SK-N-MC (cell line): ENCODE results near the gene ITPR2.

ENCODE experiments used
- DNase-seq: peaks from one replicate; pipeline ENCODE4 v3.0.0-alpha.2; 2011; ENCODE audit warnings: low read depth, low spot score
- H3K27ac ChIP-seq: fragments of 200-600 bp; sonication (generic); 2 replicates; pipeline ENCODE4 v1.5.1; 2016; ENCODE audit warnings: mixed run types
- H3K36me3 ChIP-seq: fragments of 200-600 bp; sonication (generic); 2 replicates; pipeline ENCODE4 v1.6.1; 2017; ENCODE audit warnings: antibody characterized with exemption, low read length, mixed read lengths; ENCODE audit not compliant: insufficient read depth
- H3K4me3 ChIP-seq: fragments of 200-600 bp; sonication (generic); 2 replicates; pipeline ENCODE4 v1.5.1; 2016
- H3K9ac ChIP-seq: fragments of 200-600 bp; sonication (generic); 2 replicates; pipeline ENCODE4 v1.8.0; 2017; ENCODE audit warnings: mixed run types, mixed read lengths; ENCODE audit not compliant: insufficient read length
- H3K9me3 ChIP-seq: fragments of 200-600 bp; sonication (generic); 2 replicates; pipeline ENCODE4 v1.6.1; 2017; ENCODE audit warnings: low read depth, mild to moderate bottlenecking, antibody characterized with exemption, low read length, moderate library complexity, mixed read lengths
- EZH2 ChIP-seq: fragments of 200-600 bp; sonication (generic); IDR thresholded peaks from one replicate; pipeline ENCODE4 v1.6.1; 2017; ENCODE audit warnings: antibody characterized with exemption
- FOXP2 ChIP-seq: optimal IDR thresholded peaks from 2 replicates; pipeline ENCODE3; 2011; ENCODE audit warnings: mild to moderate bottlenecking, moderate library complexity; ENCODE audit not compliant: insufficient read depth; ENCODE audit errors: extremely low read length, control extremely low read depth
- POLR2AphosphoS5 ChIP-seq: IDR thresholded peaks from 2 replicates; pipeline ENCODE4 v1.6.1; 2012; ENCODE audit warnings: mild to moderate bottlenecking, low read depth, low read length, borderline replicate concordance

Gene ITPR2

DNA sequence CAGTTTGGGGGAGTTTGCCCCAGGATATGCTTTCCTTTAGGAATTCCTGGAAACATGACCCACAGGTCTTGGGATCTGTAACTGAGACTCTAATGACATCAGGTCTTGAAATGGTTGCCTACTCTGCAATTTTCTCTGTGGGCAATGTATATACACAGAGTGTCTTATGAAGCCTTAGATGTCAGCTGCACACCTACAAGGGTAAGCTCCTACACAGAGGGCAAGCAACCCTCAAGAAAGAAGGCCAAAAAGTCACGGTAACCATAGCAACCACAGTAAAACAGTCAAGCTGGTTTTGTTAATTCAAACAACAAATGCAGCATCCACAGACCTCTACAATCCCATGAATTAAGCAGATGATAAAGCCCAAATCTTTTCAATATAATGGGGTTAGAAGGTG lies 344.6 kb downstream of the ITPR2 start:
- H3K9me3 ChIP-seq, result no peaks in the 10 kb centered on the region
- no peak for TF ChIP-seq EZH2
- no peak for TF ChIP-seq POLR2AphosphoS5
- no peak for TF ChIP-seq FOXP2
- no peaks in the 10 kb centered on the region for H3K36me3 ChIP-seq
- H3K4me3 ChIP-seq, result no peak overlapping the region
- H3K9ac ChIP-seq, result no peak overlapping the region
- H3K27ac ChIP-seq, result no peak overlapping the region
- no peak for DNase-seq

DNA sequence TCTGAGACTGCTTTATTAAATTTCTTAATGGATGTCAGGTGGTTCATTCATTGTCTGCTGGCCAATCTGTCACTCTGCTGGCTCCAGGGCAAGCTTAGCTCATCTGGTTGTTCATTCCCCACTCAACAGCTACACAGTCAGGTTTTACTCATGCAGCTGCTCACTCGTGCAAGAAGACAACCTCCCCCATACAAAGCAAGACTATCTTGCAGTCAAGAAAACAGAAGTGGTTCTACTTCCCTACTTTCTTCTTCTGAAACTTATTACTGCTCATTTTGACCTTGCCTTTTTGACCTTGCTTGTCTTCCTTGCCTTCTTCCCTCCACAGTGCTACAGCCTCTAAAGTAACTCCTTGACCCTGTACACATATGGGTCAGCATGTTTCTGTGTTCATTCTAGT lies 359.7 kb downstream of the ITPR2 start:
- Histone ChIP-seq H3K36me3 (no peaks in the 10 kb centered on the region), H3K9ac (no peak overlapping the region), H3K4me3 (no peak overlapping the region), H3K27ac (no peak overlapping the region), H3K9me3 (no peaks in the 10 kb centered on the region)
- no peak for TF ChIP-seq EZH2
- TF ChIP-seq POLR2AphosphoS5, result no peak
- TF ChIP-seq FOXP2, result no peak
- DNase-seq, result no peak

GRCh38 chr12:26471560-26471959 lies 361.4 kb downstream of the ITPR2 start:
- Histone ChIP-seq H3K27ac (no peak overlapping the region), H3K4me3 (no peak overlapping the region), H3K9me3 (no peaks in the 10 kb centered on the region), H3K9ac (no peak overlapping the region), H3K36me3 (no peaks in the 10 kb centered on the region)
- TF ChIP-seq POLR2AphosphoS5 (no peak), FOXP2 (no peak), EZH2 (no peak)
- DNase-seq, result no peak

DNA sequence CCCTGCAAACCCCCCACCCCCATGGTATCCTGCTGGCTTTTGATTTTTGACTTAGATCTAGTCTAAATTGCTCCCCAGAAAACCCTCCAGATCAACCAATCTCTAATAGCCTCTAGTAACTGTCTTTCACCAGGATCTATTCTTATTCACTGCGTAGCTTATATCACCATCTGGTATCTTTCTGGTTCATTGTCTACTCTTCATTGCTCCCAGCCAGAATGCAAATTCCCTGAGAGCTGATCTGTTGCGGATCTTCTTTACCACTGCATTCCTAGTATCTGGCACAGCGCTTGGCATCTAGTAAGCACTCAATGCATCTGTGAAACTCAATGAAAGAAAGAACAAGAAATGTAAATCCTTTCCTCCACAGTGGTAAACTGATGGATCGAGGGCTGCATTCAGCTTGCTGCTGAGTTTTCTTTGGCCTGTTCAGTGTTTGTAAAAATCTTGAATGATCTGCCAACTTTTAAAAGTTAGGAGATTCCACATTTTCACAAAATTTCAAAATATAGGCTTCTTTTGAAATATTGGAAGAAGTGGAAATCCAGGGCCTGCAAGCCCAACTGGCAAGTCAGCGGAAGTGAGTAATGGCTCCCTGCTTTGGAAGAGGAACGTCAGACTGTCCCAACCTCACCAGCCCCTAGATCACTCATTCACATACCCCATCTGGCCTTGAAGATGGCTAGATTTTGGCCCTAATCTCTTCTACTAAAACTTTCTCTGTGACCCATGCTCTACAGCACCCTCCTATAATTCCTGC lies 363.4 kb downstream of the ITPR2 start:
- Histone ChIP-seq H3K36me3 (no peaks in the 10 kb centered on the region), H3K9me3 (no peaks in the 10 kb centered on the region), H3K9ac (no peak overlapping the region), H3K27ac (no peak overlapping the region), H3K4me3 (no peak overlapping the region)
- DNase-seq, result no peak
- TF ChIP-seq EZH2 (no peak), POLR2AphosphoS5 (no peak), FOXP2 (no peak)

GRCh38 chr12:26467351-26467750 lies 365.6 kb downstream of the ITPR2 start:
- TF ChIP-seq FOXP2, result no peak
- no peak for TF ChIP-seq EZH2
- TF ChIP-seq POLR2AphosphoS5, result no peak

DNA sequence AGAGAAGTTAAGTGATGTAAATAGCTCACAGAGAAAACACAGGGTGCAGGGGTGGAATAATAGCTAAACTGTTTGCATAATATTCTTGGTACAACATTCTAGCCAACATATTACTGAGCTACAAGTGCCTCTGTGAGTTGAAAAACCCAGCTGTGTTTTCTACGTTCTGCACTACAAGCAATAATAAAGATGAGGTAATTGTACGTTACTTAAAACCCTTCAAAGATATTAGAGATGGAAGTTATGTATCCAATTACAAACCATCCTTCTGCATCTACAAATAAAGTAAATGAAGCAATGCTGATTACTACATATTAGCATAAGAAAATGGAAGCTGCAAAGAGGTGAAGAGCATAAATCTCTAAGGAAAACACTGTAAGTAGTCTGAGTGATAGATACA lies 366.3 kb downstream of the ITPR2 start:
- H3K9me3 ChIP-seq, result no peaks in the 10 kb centered on the region
- no peaks in the 10 kb centered on the region for H3K36me3 ChIP-seq
- no peak for TF ChIP-seq POLR2AphosphoS5
- TF ChIP-seq EZH2, result no peak
- TF ChIP-seq FOXP2, result no peak
- no peak overlapping the region for H3K4me3 ChIP-seq
- no peak overlapping the region for H3K27ac ChIP-seq
- DNase-seq, result no peak
- H3K9ac ChIP-seq, result no peak overlapping the region

More at GRCh38 chr12:26467351-26467750, 365.6 kb downstream of the ITPR2 start:
- H3K27ac ChIP-seq, result no peak overlapping the region
- H3K9ac ChIP-seq, result no peak overlapping the region
- H3K4me3 ChIP-seq, result no peak overlapping the region
- H3K9me3 ChIP-seq, result no peaks in the 10 kb centered on the region
- DNase-seq, result no peak
- H3K36me3 ChIP-seq, result no peaks in the 10 kb centered on the region

DNA sequence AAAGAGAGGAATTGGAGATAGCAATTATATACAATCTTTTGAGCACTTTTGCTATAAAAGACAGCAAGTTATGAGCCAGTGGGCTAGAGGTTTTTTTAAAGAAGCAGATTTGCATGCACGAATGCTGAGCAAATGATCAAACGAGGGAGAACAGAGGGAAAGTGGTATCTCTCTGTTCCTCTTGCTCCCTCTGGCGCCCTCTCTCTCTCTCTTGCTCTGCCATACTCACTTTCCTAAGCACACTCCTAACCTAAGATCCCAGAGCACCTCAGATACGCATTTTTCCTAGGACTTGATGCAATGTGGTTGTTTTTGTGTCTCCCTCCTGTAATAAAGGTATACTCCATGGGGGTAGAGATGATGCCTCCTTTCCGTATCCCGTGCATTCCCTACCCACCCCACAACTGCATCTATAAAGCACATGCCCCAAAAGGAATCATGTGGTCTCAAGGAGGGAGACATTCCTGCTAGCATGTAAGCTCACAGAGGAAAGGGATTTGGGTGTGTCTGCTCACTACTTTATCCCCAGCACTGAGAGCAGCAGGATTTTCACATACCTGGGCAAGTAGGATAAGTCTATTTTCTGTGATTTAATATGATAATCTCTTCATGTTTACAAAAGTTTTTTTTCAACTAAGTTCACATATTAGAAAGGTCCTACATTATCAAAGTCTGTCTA lies 367.4 kb downstream of the ITPR2 start:
- TF ChIP-seq EZH2, result no peak
- no peak for TF ChIP-seq FOXP2
- TF ChIP-seq POLR2AphosphoS5, result no peak
- no peak for DNase-seq

DNA sequence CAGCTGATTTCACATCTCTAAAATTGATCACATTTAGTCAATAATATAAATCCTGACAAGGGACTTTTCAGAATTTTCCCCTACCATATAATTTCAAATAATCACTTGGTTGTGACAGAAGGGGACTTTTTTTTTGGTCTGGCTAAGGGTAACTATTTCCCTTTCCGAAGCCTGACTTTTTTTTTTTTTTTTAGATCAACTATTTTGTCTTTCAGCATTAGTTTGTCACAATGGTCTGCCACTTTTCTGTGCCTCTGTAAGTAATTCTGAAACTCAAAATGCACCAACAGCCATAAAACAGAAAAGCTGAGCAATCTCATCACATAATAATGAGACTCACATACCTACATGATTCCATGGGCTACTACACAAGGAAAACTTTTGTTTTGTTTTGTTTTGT lies 371.2 kb downstream of the ITPR2 start:
- no peak for DNase-seq
- no peak overlapping the region for H3K4me3 ChIP-seq
- no peak overlapping the region for H3K27ac ChIP-seq
- TF ChIP-seq POLR2AphosphoS5, result no peak
- TF ChIP-seq EZH2, result no peak
- no peak overlapping the region for H3K9ac ChIP-seq
- H3K9me3 ChIP-seq, result no peaks in the 10 kb centered on the region
- no peaks in the 10 kb centered on the region for H3K36me3 ChIP-seq

More for the DNA sequence above, 367.4 kb downstream of the ITPR2 start:
- no peaks in the 10 kb centered on the region for H3K9me3 ChIP-seq
- H3K4me3 ChIP-seq, result no peak overlapping the region
- no peaks in the 10 kb centered on the region for H3K36me3 ChIP-seq
- H3K27ac ChIP-seq, result no peak overlapping the region
- no peak overlapping the region for H3K9ac ChIP-seq
